ENCODE data around the gene THSD7B.

DNA sequence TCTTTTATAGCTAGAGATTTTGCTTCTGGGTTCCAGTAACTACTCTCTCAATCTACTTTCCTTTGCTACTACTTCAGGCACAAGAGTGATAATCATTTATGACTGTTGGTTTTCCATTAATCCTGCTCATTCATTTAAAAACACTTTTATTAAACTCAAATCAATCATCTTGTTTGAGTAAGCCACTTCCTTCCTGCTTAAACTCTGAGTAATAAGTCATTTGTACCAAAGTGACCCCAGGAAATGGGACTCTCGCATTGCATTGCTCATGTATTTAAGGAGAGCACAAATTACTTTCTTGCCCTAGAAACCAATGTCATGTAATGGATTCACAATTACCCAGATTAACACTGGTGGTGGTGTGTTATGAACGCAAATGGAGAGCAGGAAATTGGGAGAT, 928.2 kb downstream of the THSD7B start:
- no peak for TF ChIP-seq EZH2 (IDR thresholded peaks at IDR 0.05; ENCODE audit: insufficient read depth, poor library complexity, severe bottlenecking)
- TF ChIP-seq EZH2phosphoT487 (IDR thresholded peaks at IDR 0.05; ENCODE audit: insufficient read depth, low read depth) = no peak
